ENCODE data around the gene RBM15B. TPM values are rescaled to one million over a fixed set of nuclear protein-coding genes. Genes with fewer than 3 reads are reported as not detected.

The RBM15B gene
- total and polyA plus RNA-seq, 12 donors, result 3.6 to 17.1 (median 13.4) TPM

- DNase-seq (no peak), ATAC-seq (no peak)
- 96% methylated on average over 8 of the region's 8 CpGs for WGBS, 2 donors
- H3K4me1 ChIP-seq, result peaks cover 0 to 11% (median 0%) of the 10 kb centered on the region in 9 donors
- H3K36me3 ChIP-seq, result peaks cover 0 to 73% (median 20%) of the 10 kb centered on the region in 9 donors
- intact Hi-C loops (cut with DNase I), result no loop called here
- H3K27me3 ChIP-seq, result no peaks in the 10 kb centered on the region
- H3K27ac ChIP-seq, result no peak overlapping the region
- H3K4me3 ChIP-seq, result no peak overlapping the region
- no peaks in the 10 kb centered on the region for H3K9me3 ChIP-seq
- no peak for TF ChIP-seq CTCF (IDR thresholded peaks at IDR 0.05)
Measured at GRCh38 chr3:51441282-51442030, 50.4 kb downstream of the RBM15B start.

- Histone ChIP-seq H3K27me3 (no peaks in the 10 kb centered on the region), H3K4me3 (no peak overlapping the region), H3K27ac (no peak overlapping the region), H3K9me3 (peaks cover 0 to 14% (median 4%) of the 10 kb centered on the region in 11 donors), H3K36me3 (peaks cover 0 to 39% (median 16%) of the 10 kb centered on the region in 9 donors), H3K4me1 (peaks cover 0 to 11% (median 0%) of the 10 kb centered on the region in 9 donors)
- DNase-seq, result no peak
- WGBS, 2 donors, result 87 to 95% methylated on average over 4 of the region's 4 CpGs
- no peak for ATAC-seq
- TF ChIP-seq CTCF (IDR thresholded peaks at IDR 0.05), result no peak
- intact Hi-C loops (cut with DNase I), result no loop called here
Measured at GRCh38 chr3:51445544-51446280, 54.6 kb downstream of the RBM15B start.

Other genes starting within 250 kb of the RBM15B start
- gene MANF, start 6.0 kb upstream of the RBM15B start, total RNA-seq, result 10 to 100 TPM; 33.8 to 82.3 (median 45.1) TPM
- gene MANF, start 6.0 kb upstream of the RBM15B start, polyA plus RNA-seq, result 100 to 1,000 TPM in 1 of 2 donors, 10 to 100 TPM in 1; 19.1 to 150 TPM
- gene DCAF1, start 108.7 kb downstream of the RBM15B start, total RNA-seq, result 10 to 100 TPM; 10.9 to 18.5 (median 15.3) TPM
- gene DCAF1, start 108.7 kb downstream of the RBM15B start, polyA plus RNA-seq, result 1 to 10 TPM; 4.7 to 7.2 TPM
- gene RAD54L2, start 147.4 kb downstream of the RBM15B start, total RNA-seq, result 10 to 100 TPM; 11.5 to 14.5 (median 13.4) TPM
- 1 to 10 TPM; 1.8 to 7.4 TPM for gene RAD54L2, start 147.4 kb downstream of the RBM15B start, polyA plus RNA-seq